LNCAP (cell line): ENCODE results near the gene MGME1.

ENCODE experiments used
- CTCF ChIP-seq: fragments of 450-650 bp; IDR thresholded peaks from 2 replicates; pipeline ENCODE4 v1.5.1; 2017; ENCODE audit warnings: mild to moderate bottlenecking

Gene MGME1

GRCh38 chr20:17993546-17993945 is 24.7 kb downstream of the MGME1 start:
- TF ChIP-seq CTCF, result no peak

- TF ChIP-seq CTCF, result peak; percentile 99
Measured at GRCh38 chr20:17995967-17996819, 27.4 kb downstream of the MGME1 start.

GRCh38 chr20:17998446-17998845 is 29.6 kb downstream of the MGME1 start:
- TF ChIP-seq CTCF, result no peak

- no peak for TF ChIP-seq CTCF
Measured at GRCh38 chr20:17999566-17999965, 30.7 kb downstream of the MGME1 start.

GRCh38 chr20:18001131-18001921 is 32.5 kb downstream of the MGME1 start:
- no peak for TF ChIP-seq CTCF

- no peak for TF ChIP-seq CTCF
Measured at GRCh38 chr20:18003897-18004296, 35.1 kb downstream of the MGME1 start.

GRCh38 chr20:18004384-18005031 is 35.7 kb downstream of the MGME1 start:
- TF ChIP-seq CTCF, result no peak
